ENCODE data around the gene GPC5. TPM values are rescaled to one million over a fixed set of nuclear protein-coding genes. Genes with fewer than 3 reads are reported as not detected.

The GPC5 gene
- total RNA-seq, 1 experiment from 2014 or later = 0.21 TPM

DNA sequence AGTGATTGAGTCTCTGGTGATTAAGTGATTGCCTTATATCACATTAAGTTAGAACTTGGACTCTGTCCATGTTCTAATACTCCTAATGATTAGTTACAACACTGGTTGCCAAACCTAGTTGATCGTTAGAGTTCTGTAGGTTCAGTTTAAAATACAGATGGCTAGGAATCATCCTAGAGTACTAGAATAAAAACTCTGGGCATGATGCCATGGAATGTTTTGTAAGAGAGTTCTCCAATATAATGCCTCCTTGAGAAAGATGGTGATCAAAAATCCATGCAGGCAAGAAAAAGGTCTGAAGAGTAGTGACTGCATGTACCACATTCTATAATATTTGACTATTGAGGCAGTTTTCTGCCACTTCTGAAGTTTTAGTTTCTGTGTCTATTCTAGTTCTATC lies 176.3 kb downstream of the GPC5 start:
- peak; percentile 7 for DNase-seq (ENCODE audit: low spot score)
- no TSS peak for BruUV-seq (replicated peaks)
- Histone ChIP-seq H3K36me3 (ENCODE audit: insufficient read depth, low read length, poor library complexity, severe bottlenecking) (no peaks in the 10 kb centered on the region), H3K27me3 (replicated peaks; ENCODE audit: insufficient read depth, low read depth, low read length, poor library complexity) (no peaks in the 10 kb centered on the region), H3K4me3 (ENCODE audit: low read depth, low read length, poor library complexity, severe bottlenecking) (no peak overlapping the region), H3K27ac (ENCODE audit: low read depth, low read length, poor library complexity, severe bottlenecking) (no peak overlapping the region), H3K4me1 (ENCODE audit: insufficient read depth, low read length, poor library complexity, severe bottlenecking) (no peaks in the 10 kb centered on the region), H3K9me3 (ENCODE audit: low read depth, low read length, poor library complexity, severe bottlenecking) (no peaks in the 10 kb centered on the region)
- ChIA-PET POLR2A (ENCODE audit: low non-redundant PET) (no interaction called here), CTCF (no interaction called here)
- TF ChIP-seq, protein P1, sequence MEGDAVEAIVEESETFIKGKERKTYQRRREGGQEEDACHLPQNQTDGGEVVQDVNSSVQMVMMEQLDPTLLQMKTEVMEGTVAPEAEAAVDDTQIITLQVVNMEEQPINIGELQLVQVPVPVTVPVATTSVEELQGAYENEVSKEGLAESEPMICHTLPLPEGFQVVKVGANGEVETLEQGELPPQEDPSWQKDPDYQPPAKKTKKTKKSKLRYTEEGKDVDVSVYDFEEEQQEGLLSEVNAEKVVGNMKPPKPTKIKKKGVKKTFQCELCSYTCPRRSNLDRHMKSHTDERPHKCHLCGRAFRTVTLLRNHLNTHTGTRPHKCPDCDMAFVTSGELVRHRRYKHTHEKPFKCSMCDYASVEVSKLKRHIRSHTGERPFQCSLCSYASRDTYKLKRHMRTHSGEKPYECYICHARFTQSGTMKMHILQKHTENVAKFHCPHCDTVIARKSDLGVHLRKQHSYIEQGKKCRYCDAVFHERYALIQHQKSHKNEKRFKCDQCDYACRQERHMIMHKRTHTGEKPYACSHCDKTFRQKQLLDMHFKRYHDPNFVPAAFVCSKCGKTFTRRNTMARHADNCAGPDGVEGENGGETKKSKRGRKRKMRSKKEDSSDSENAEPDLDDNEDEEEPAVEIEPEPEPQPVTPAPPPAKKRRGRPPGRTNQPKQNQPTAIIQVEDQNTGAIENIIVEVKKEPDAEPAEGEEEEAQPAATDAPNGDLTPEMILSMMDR (conservative IDR thresholded peaks at IDR 0.05; ENCODE audit: low read depth, low read length) = no peak
- no peak for TF ChIP-seq EZH2 (IDR thresholded peaks at IDR 0.05; ENCODE audit: borderline replicate concordance, low read depth, low read length, poor library complexity, severe bottlenecking)
- intact Hi-C loops (cut with micrococcal nuclease; ENCODE audit: unreplicated experiment) = loop anchor here (10.0 kb wide), 1 partner anchor 190 kb away; no protein-coding TSS in a partner anchor

DNA sequence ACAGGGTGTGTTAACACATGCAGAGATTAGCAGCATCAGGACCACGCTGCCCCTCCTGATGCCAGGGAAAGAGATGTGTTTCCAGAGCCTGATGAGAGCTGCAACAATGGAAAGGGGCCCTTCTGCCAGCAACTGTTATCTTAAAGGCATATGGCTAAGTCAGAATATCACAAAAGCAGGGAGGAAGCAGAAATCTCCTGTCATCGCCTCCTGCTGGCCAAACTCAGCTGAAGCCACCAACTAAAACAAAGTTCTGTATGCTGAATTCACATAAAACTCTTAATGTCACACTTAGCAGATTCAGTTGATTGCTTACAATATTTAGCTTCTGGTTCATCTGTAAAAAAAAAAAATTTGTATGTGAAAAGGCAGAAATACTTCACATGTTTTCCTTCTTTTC lies 178.2 kb downstream of the GPC5 start:
- Histone ChIP-seq H3K36me3 (ENCODE audit: insufficient read depth, low read length, poor library complexity, severe bottlenecking) (no peaks in the 10 kb centered on the region), H3K27me3 (replicated peaks; ENCODE audit: insufficient read depth, low read depth, low read length, poor library complexity) (no peaks in the 10 kb centered on the region), H3K27ac (ENCODE audit: low read depth, low read length, poor library complexity, severe bottlenecking) (no peak overlapping the region), H3K9me3 (ENCODE audit: low read depth, low read length, poor library complexity, severe bottlenecking) (no peaks in the 10 kb centered on the region), H3K4me3 (ENCODE audit: low read depth, low read length, poor library complexity, severe bottlenecking) (no peak overlapping the region), H3K4me1 (ENCODE audit: insufficient read depth, low read length, poor library complexity, severe bottlenecking) (no peaks in the 10 kb centered on the region)
- no peak for DNase-seq (ENCODE audit: low spot score)
- ChIA-PET CTCF (no interaction called here), POLR2A (ENCODE audit: low non-redundant PET) (no interaction called here)
- TF ChIP-seq, protein P1 (conservative IDR thresholded peaks at IDR 0.05; ENCODE audit: low read depth, low read length) = peak; percentile 41
- TF ChIP-seq EZH2 (IDR thresholded peaks at IDR 0.05; ENCODE audit: borderline replicate concordance, low read depth, low read length, poor library complexity, severe bottlenecking) = no peak
- BruUV-seq (replicated peaks) = no TSS peak
- intact Hi-C loops (cut with micrococcal nuclease; ENCODE audit: unreplicated experiment) = loop anchor here (10.0 kb wide), 1 partner anchor 192 kb away; no protein-coding TSS in a partner anchor

DNA sequence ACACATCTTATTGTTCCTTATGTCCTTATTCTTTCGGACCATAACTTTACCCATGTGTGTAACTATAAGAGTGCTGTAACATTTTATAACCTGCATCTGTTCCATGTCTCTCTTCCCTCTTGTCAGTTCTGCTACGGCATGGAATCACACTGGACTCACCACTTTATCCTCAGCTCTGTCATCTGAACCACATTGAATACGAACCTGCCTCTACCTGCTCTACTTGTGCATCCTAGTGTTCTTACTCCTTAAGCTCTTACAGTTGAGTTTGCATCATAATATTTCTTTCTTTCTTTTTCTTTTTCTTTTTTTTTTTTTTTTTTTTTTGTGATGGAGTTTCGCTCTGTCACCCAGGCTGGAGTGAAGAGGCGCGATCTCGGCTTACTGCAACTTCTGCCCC lies 180.9 kb downstream of the GPC5 start:
- CTCF ChIA-PET = no interaction called here
- BruUV-seq (replicated peaks) = no TSS peak

More for the DNA sequence above, 180.9 kb downstream of the GPC5 start:
- TF ChIP-seq EZH2 (IDR thresholded peaks at IDR 0.05; ENCODE audit: borderline replicate concordance, low read depth, low read length, poor library complexity, severe bottlenecking) = no peak
- TF ChIP-seq, protein P1 (conservative IDR thresholded peaks at IDR 0.05; ENCODE audit: low read depth, low read length) = no peak
- Histone ChIP-seq H3K36me3 (ENCODE audit: insufficient read depth, low read length, poor library complexity, severe bottlenecking) (no peaks in the 10 kb centered on the region), H3K9me3 (ENCODE audit: low read depth, low read length, poor library complexity, severe bottlenecking) (no peaks in the 10 kb centered on the region), H3K4me3 (ENCODE audit: low read depth, low read length, poor library complexity, severe bottlenecking) (no peak overlapping the region), H3K27ac (ENCODE audit: low read depth, low read length, poor library complexity, severe bottlenecking) (no peak overlapping the region), H3K4me1 (ENCODE audit: insufficient read depth, low read length, poor library complexity, severe bottlenecking) (no peaks in the 10 kb centered on the region), H3K27me3 (replicated peaks; ENCODE audit: insufficient read depth, low read depth, low read length, poor library complexity) (no peaks in the 10 kb centered on the region)
- DNase-seq (ENCODE audit: low spot score) = no peak
- POLR2A ChIA-PET (ENCODE audit: low non-redundant PET) = no interaction called here
- intact Hi-C loops (cut with micrococcal nuclease; ENCODE audit: unreplicated experiment) = loop anchor here (10.0 kb wide), 1 partner anchor 195 kb away; no protein-coding TSS in a partner anchor

All from A673 (cell line).